ENCODE measurements around the gene KRTAP10-3. TPM values are rescaled to one million over a fixed set of nuclear protein-coding genes. Genes with fewer than 3 reads are reported as not detected.

The KRTAP10-3 gene
- total RNA-seq, 1 experiment from 2014 or later: 0.62 TPM

- H3K36me3 ChIP-seq (ENCODE audit: insufficient read depth, low read length, poor library complexity, severe bottlenecking): no peaks in the 10 kb centered on the region
Observed at GRCh38 chr21:44529503-44530125, 29.0 kb downstream of the KRTAP10-3 start.

GRCh38 chr21:44529011-44529421 is 29.6 kb downstream of the KRTAP10-3 start:
- intact Hi-C loops (cut with micrococcal nuclease; ENCODE audit: unreplicated experiment): no loop called here

More at GRCh38 chr21:44529503-44530125, 29.0 kb downstream of the KRTAP10-3 start:
- DNase-seq (ENCODE audit: low spot score): no peak
- no peak overlapping the region for H3K27ac ChIP-seq (ENCODE audit: low read depth, low read length, poor library complexity, severe bottlenecking)
- H3K4me3 ChIP-seq (ENCODE audit: low read depth, low read length, poor library complexity, severe bottlenecking): no peak overlapping the region
- no peaks in the 10 kb centered on the region for H3K9me3 ChIP-seq (ENCODE audit: low read depth, low read length, poor library complexity, severe bottlenecking)
- intact Hi-C loops (cut with micrococcal nuclease; ENCODE audit: unreplicated experiment): no loop called here
- H3K27me3 ChIP-seq (replicated peaks; ENCODE audit: insufficient read depth, low read depth, low read length, poor library complexity): no peaks in the 10 kb centered on the region
- POLR2A ChIA-PET (ENCODE audit: low non-redundant PET): no interaction called here
- no TSS peak for BruUV-seq (replicated peaks)
- no peaks in the 10 kb centered on the region for H3K4me1 ChIP-seq (ENCODE audit: insufficient read depth, low read length, poor library complexity, severe bottlenecking)
- CTCF ChIA-PET: no interaction called here
- TF ChIP-seq CTCF (conservative IDR thresholded peaks at IDR 0.05; ENCODE audit: low read depth, low read length) (no peak), EZH2 (IDR thresholded peaks at IDR 0.05; ENCODE audit: borderline replicate concordance, low read depth, low read length, poor library complexity, severe bottlenecking) (no peak)

GRCh38 chr21:44528634-44528995 is 30.0 kb downstream of the KRTAP10-3 start:
- ChIA-PET CTCF (no interaction called here), POLR2A (ENCODE audit: low non-redundant PET) (no interaction called here)
- Histone ChIP-seq H3K36me3 (ENCODE audit: insufficient read depth, low read length, poor library complexity, severe bottlenecking) (no peaks in the 10 kb centered on the region), H3K4me1 (ENCODE audit: insufficient read depth, low read length, poor library complexity, severe bottlenecking) (no peaks in the 10 kb centered on the region), H3K9me3 (ENCODE audit: low read depth, low read length, poor library complexity, severe bottlenecking) (peaks cover 6% of the 10 kb centered on the region), H3K27ac (ENCODE audit: low read depth, low read length, poor library complexity, severe bottlenecking) (no peak overlapping the region), H3K27me3 (replicated peaks; ENCODE audit: insufficient read depth, low read depth, low read length, poor library complexity) (no peaks in the 10 kb centered on the region), H3K4me3 (ENCODE audit: low read depth, low read length, poor library complexity, severe bottlenecking) (no peak overlapping the region)
- intact Hi-C loops (cut with micrococcal nuclease; ENCODE audit: unreplicated experiment): no loop called here
- no peak for DNase-seq (ENCODE audit: low spot score)
- no TSS peak for BruUV-seq (replicated peaks)
- TF ChIP-seq CTCF (conservative IDR thresholded peaks at IDR 0.05; ENCODE audit: low read depth, low read length) (no peak), EZH2 (IDR thresholded peaks at IDR 0.05; ENCODE audit: borderline replicate concordance, low read depth, low read length, poor library complexity, severe bottlenecking) (no peak)

More at GRCh38 chr21:44529011-44529421, 29.6 kb downstream of the KRTAP10-3 start:
- DNase-seq (ENCODE audit: low spot score): no peak
- Histone ChIP-seq H3K27ac (ENCODE audit: low read depth, low read length, poor library complexity, severe bottlenecking) (no peak overlapping the region), H3K4me1 (ENCODE audit: insufficient read depth, low read length, poor library complexity, severe bottlenecking) (no peaks in the 10 kb centered on the region), H3K9me3 (ENCODE audit: low read depth, low read length, poor library complexity, severe bottlenecking) (peaks cover 4% of the 10 kb centered on the region), H3K27me3 (replicated peaks; ENCODE audit: insufficient read depth, low read depth, low read length, poor library complexity) (no peaks in the 10 kb centered on the region), H3K4me3 (ENCODE audit: low read depth, low read length, poor library complexity, severe bottlenecking) (no peak overlapping the region), H3K36me3 (ENCODE audit: insufficient read depth, low read length, poor library complexity, severe bottlenecking) (no peaks in the 10 kb centered on the region)
- TF ChIP-seq EZH2 (IDR thresholded peaks at IDR 0.05; ENCODE audit: borderline replicate concordance, low read depth, low read length, poor library complexity, severe bottlenecking) (no peak), CTCF (conservative IDR thresholded peaks at IDR 0.05; ENCODE audit: low read depth, low read length) (no peak)
- CTCF ChIA-PET: no interaction called here
- POLR2A ChIA-PET (ENCODE audit: low non-redundant PET): no interaction called here
- BruUV-seq (replicated peaks): no TSS peak

Data from A673 (cell line).